ENCODE data around the gene BICC1. TPM values are rescaled to one million over a fixed set of nuclear protein-coding genes. Genes with fewer than 3 reads are reported as not detected.

The BICC1 gene
- total RNA-seq: 10 to 100 TPM in 1 of 5 donors, 1 to 10 TPM in 3, under 1 TPM in 1; 0.29 to 25.0 (median 6.2) TPM
- 1 to 10 TPM; 1.6 to 4.9 (median 3.7) TPM for polyA plus RNA-seq
- long read RNA-seq, donor 1: 0 reads
- long read RNA-seq, donor 2: 0 reads
- long read RNA-seq, donor 3, partial matches to known transcripts: 5 of 5 reads
- long read RNA-seq, donor 3, other reads (novel, unspliced or antisense): 0 of 5 reads
- long read RNA-seq, donor 4: 0 reads
- long read RNA-seq, donor 5: 0 reads
- long read RNA-seq, donor 6, partial matches to known transcripts: 5 of 5 reads
- long read RNA-seq, donor 6, other reads (novel, unspliced or antisense): 0 of 5 reads
- long read RNA-seq, donor 7: 0 reads
- long read RNA-seq, donor 8: 0 reads
- long read RNA-seq, donor 9: 0 reads
- long read RNA-seq, donor 10: 0 reads

DNA sequence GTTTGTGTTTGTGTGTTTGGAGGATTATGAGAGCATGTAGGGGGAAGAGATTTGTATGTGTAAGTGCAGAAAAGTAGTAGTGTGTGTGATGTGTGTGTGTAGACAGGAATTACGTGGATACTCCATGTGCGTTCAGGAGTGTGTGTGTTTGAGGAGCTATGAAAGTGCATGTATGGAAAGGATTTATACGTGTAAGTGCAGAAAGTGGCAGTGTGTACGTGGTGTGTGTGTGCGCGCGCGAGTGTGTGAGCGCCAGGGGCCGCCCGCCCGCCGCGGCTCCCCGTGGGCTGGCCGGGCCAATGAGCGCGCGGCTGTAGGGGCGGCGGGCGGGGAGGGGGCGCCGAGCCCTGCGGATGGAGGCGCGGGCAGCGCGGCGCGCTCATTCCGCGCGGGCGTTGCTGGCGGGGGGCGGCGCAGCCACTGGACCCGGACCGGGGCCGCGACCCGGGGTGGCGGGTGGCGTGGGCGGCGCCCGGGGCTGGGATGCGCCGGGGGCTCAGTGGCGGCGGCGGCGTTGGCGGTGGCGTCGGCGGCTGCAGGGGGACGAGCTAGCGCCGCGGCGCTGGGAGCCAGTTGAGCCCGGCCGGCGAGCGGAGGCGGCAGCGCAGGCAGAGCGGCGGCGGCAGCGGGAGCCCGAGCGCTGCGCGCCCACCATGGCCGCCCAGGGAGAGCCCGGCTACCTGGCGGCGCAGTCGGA is at the start of gene BICC1:
BICC1 (plus strand) TSS at position 382 of the 697 bp plus-strand sequence; CDS start at position 654, 272 bp downstream.
- Histone ChIP-seq H3K4me1 (peaks cover 0 to 30% (median 19%) of the 10 kb centered on the region in 4 donors), H3K4me3 (peak within 1 kb of the TSS; percentile 64 to 88 (median 66)), H3K9me3 (no peaks in the 10 kb centered on the region), H3K36me3 (no peaks in the 10 kb centered on the region), H3K27ac (peak within 1 kb of the TSS; percentile 69 to 85 (median 80)), H3K27me3 (peaks cover 0 to 41% (median 21%) of the 10 kb centered on the region in 3 donors)
- TF ChIP-seq CTCF (IDR thresholded peaks at IDR 0.05) (no peak), POLR2A (IDR thresholded peaks at IDR 0.05) (no peak), EP300 (IDR thresholded peaks at IDR 0.05) (no peak), POLR2AphosphoS5 (IDR thresholded peaks at IDR 0.05) (no peak)
- intact Hi-C loops (cut with DNase I; ENCODE audit: low total_unique reads): no loop called here
- WGBS, 5 donors: 0 to 2% (median 1%) methylated on average over 29 to 82 of the region's 82 CpGs
- peak in 1 of 2 donors; percentile 92 for DNase-seq

DNA sequence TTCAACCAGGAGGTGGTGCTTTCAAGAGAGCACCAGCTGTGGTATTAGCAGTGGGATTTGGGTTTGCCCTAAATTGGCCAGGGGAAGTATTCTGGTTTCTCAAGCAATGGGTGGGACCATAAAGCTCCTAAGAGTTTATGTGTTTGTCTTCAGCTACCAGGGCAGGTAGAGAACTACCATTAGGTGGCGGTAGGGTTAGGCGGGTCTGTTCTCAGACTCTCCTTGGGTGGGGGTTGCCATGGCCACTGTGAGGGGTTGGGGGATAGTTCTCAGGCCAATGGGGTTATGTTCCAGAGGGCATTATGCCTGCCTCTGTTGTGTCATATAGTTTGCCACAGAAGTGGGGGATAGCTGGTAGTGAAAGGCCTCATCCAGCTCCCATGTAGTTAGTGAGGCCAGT is 47.7 kb upstream of the BICC1 start:
- Histone ChIP-seq H3K4me1 (peaks cover 0 to 19% (median 11%) of the 10 kb centered on the region in 4 donors), H3K36me3 (no peaks in the 10 kb centered on the region), H3K27me3 (peaks cover 0 to 4% (median 0%) of the 10 kb centered on the region in 3 donors), H3K9me3 (no peaks in the 10 kb centered on the region), H3K4me3 (no peak overlapping the region), H3K27ac (no peak overlapping the region)
- intact Hi-C loops (cut with DNase I; ENCODE audit: low total_unique reads): no loop called here
- WGBS, 5 donors: 83 to 100% (median 100%) methylated on average over 1 to 2 of the region's 2 CpGs
- no peak for DNase-seq
- no peak for TF ChIP-seq CTCF (IDR thresholded peaks at IDR 0.05)
- TF ChIP-seq POLR2A (IDR thresholded peaks at IDR 0.05): no peak
- TF ChIP-seq POLR2AphosphoS5 (IDR thresholded peaks at IDR 0.05): no peak
- no peak for TF ChIP-seq EP300 (IDR thresholded peaks at IDR 0.05)

GRCh38 chr10:58465629-58466028 is 47.0 kb upstream of the BICC1 start:
- Histone ChIP-seq H3K27me3 (peaks cover 0 to 4% (median 0%) of the 10 kb centered on the region in 3 donors), H3K4me3 (no peak overlapping the region), H3K4me1 (peaks cover 0 to 19% (median 11%) of the 10 kb centered on the region in 4 donors), H3K9me3 (no peaks in the 10 kb centered on the region), H3K36me3 (no peaks in the 10 kb centered on the region), H3K27ac (no peak overlapping the region)
- no peak for TF ChIP-seq POLR2AphosphoS5 (IDR thresholded peaks at IDR 0.05)
- no peak for TF ChIP-seq CTCF (IDR thresholded peaks at IDR 0.05)
- TF ChIP-seq POLR2A (IDR thresholded peaks at IDR 0.05): no peak
- TF ChIP-seq EP300 (IDR thresholded peaks at IDR 0.05): no peak
- WGBS, 5 donors: 63 to 86% (median 81%) methylated on average over 3 to 4 of the region's 4 CpGs
- no peak for DNase-seq
- intact Hi-C loops (cut with DNase I; ENCODE audit: low total_unique reads): no loop called here

DNA sequence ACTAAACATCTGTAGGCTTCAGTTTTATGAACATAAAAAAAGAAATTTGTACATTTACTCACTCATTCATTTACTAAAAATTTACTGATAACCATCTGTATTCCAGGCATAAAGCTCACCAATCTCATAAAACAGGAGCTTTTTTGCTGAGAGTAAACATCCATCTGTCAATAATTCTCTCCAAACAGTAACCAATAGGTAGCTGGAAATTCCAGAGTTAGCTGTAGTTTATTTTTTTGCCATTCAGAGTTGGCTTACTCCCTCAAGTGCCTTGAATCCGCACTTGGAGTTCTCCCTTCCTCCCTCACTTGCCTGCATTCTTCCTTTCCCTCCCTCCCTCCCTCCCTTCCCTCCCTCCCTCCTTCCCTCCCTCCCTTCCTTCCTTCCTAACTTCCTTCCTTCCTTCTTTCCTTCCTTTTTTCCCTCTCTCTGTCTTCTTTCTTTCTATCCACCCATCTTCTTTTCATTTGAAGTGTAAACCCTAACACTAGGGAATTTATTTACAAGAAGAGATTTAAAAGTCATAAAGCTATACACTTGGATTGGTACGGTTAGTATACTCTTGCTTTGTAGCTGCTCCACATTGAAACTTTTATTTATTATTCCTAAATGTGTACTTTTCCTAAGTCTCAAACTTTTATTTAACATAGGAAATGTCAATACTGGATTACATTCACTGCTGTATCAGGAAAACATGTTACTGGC is 44.6 kb upstream of the BICC1 start:
- no peaks in the 10 kb centered on the region for H3K9me3 ChIP-seq
- peaks cover 0 to 19% (median 11%) of the 10 kb centered on the region in 4 donors for H3K4me1 ChIP-seq
- H3K27ac ChIP-seq: no peak overlapping the region
- H3K4me3 ChIP-seq: no peak overlapping the region
- 18 to 37% (median 33%) methylated on average over 2 of the region's 2 CpGs for WGBS, 5 donors
- DNase-seq: no peak
- peaks cover 0 to 4% (median 0%) of the 10 kb centered on the region in 3 donors for H3K27me3 ChIP-seq
- intact Hi-C loops (cut with DNase I; ENCODE audit: low total_unique reads): no loop called here
- H3K36me3 ChIP-seq: no peaks in the 10 kb centered on the region
- no peak for TF ChIP-seq CTCF (IDR thresholded peaks at IDR 0.05)
- no peak for TF ChIP-seq POLR2AphosphoS5 (IDR thresholded peaks at IDR 0.05)
- TF ChIP-seq POLR2A (IDR thresholded peaks at IDR 0.05): no peak
- TF ChIP-seq EP300 (IDR thresholded peaks at IDR 0.05): no peak
